Activated CD4-positive, alpha-beta memory T cell treated with anti-CD3 and anti-CD28 coated beads for 36 hours (primary cell): ENCODE results near the gene RAB17. TPM values are rescaled to one million over a fixed set of nuclear protein-coding genes. Genes with fewer than 3 reads are reported as not detected.
"Not testable (repeated sequence)": the region's sequence is repeated elsewhere in the genome, so short reads cannot be mapped to it uniquely, and the experiment has no call there.

Experiments used
- CTCF ChIA-PET: fragments of 350-600 bp; sonication (Branson Sonifier 250); formaldehyde crosslinking; loops from one replicate; lab custom pipeline; 2021; ENCODE audit warnings: antibody characterized with exemption, inconsistent platforms; lab: Charles Lee
- POLR2A ChIA-PET: fragments of 350-600 bp; sonication (Branson Sonifier 250); formaldehyde crosslinking; loops from one replicate; lab custom pipeline; 2021; ENCODE audit warnings: antibody characterized with exemption; lab: Charles Lee
- DNase-seq: peaks from one replicate; pipeline ENCODE4 v3.0.0-alpha.2; 2020
- H3K27ac Mint-ChIP-seq: one replicate; pipeline ENCODE4 v1.8.0; 2021; ENCODE audit warnings: mixed read lengths
- H3K27me3 Mint-ChIP-seq: one replicate; pipeline ENCODE4 v1.8.0; 2021; ENCODE audit warnings: mixed read lengths
- H3K36me3 Mint-ChIP-seq: one replicate; pipeline ENCODE4 v1.8.0; 2021; ENCODE audit warnings: mixed read lengths
- H3K4me1 Mint-ChIP-seq: one replicate; pipeline ENCODE4 v1.8.0; 2021; ENCODE audit warnings: low read depth, mixed read lengths
- H3K4me3 Mint-ChIP-seq: one replicate; pipeline ENCODE4 v1.8.0; 2021; ENCODE audit warnings: mild to moderate bottlenecking, mixed read lengths
- H3K9me3 Mint-ChIP-seq: one replicate; pipeline ENCODE4 v1.8.0; 2021; ENCODE audit warnings: mixed read lengths
- intact Hi-C: fragments of 100-400 bp; cut with micrococcal nuclease; formaldehyde crosslinking; loops from one replicate; pipeline ENCODE4 v1.15.1; 2023
- total RNA-seq, 2 experiments: library from RNA; stranded (reverse); gene quantifications; one replicate each; pipeline ENCODE4 v1.2.3, GENCODE V29; 2021

The RAB17 gene
- total RNA-seq, 2 experiments from 2014 or later: not detected

DNA sequence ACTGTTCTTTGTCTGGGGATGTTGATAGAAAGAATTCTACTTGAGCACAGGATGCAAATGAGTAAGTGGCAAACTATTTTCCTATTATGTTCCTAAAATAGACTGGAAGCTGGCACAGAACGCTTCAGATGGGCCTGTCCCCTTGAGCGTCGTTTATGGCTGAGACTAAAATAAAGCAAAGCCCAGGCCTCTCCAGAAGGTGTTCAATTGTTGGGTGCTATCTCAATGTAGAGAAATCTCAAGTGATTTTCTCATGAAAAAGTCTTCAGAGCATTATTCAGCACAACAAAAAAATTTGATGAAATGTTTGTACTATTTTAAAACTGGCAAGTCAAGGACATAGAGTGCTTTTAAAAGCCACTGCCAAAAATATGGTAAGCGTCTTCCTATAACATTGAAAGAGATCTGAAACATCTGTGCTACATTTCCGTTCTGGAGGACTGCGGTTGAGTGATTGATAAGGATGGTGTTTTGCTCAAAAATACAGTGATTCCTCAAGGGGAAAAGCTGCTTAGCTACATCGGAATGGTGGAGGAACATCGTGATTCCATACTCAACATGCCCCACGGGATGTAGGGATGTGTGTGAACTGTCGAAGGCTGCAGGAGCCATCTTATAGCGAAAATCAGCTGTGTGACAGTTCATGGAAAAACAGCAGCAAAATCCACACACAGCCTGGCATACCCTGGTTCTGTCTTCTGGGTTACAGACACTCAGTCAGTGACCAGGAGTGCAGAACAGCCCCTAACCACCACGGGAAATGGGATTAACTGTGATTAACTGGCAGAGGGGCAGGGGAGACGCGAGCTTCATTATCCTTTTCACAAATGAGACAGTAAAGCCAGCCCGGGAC, 26.4 kb upstream of the RAB17 start:
- Mint-ChIP-seq H3K4me1 (peaks cover 24% of the 10 kb centered on the region), H3K36me3 (no peaks in the 10 kb centered on the region), H3K9me3 (no peaks in the 10 kb centered on the region), H3K27me3 (no peaks in the 10 kb centered on the region), H3K4me3 (peak overlapping the region; percentile 36), H3K27ac (no peak overlapping the region)
- CTCF ChIA-PET: interaction anchor here (0.6 to 1.6 kb wide), 2 partner anchors 16 to 128 kb away, joined by 3 read pairs; no protein-coding TSS in a partner anchor
- intact Hi-C loops: no loop called here
- POLR2A ChIA-PET: interaction anchor here (1.4 kb wide), 1 partner anchor 13 kb away, joined by 4 read pairs; no protein-coding TSS in a partner anchor
- DNase-seq: no peak

DNA sequence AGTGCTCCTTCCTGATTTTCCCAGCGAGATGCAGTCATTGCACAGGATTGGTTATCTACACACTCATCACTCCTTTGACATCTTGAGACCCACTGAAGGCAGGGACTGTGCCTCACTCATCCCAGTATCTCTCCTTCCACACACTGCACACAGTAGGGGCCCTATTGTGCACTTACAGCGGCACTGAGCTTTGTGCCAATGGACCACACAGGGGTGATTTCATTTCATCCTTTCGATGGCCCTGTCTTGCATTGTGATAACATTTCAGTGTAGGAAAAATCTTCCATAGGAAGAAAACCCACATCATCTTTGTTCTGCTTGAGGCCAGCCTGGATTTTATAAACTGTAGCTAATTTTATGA, 25.8 kb upstream of the RAB17 start:
- intact Hi-C loops: no loop called here
- POLR2A ChIA-PET: interaction anchor here (1.4 kb wide), 1 partner anchor 12 kb away, joined by 4 read pairs; no protein-coding TSS in a partner anchor
- DNase-seq: no peak
- no peak overlapping the region for H3K4me3 Mint-ChIP-seq
- CTCF ChIA-PET: interaction anchor here (1.6 kb wide), 1 partner anchor 129 kb away, joined by 3 read pairs; no protein-coding TSS in a partner anchor
- peaks cover 24% of the 10 kb centered on the region for H3K4me1 Mint-ChIP-seq
- no peaks in the 10 kb centered on the region for H3K36me3 Mint-ChIP-seq
- H3K9me3 Mint-ChIP-seq: no peaks in the 10 kb centered on the region
- no peak overlapping the region for H3K27ac Mint-ChIP-seq
- H3K27me3 Mint-ChIP-seq: no peaks in the 10 kb centered on the region

- ChIA-PET CTCF (interaction anchor here (1.6 kb wide), 1 partner anchor 129 kb away, joined by 3 read pairs; no protein-coding TSS in a partner anchor), POLR2A (interaction anchor here (1.4 kb wide), 1 partner anchor 12 kb away, joined by 4 read pairs; no protein-coding TSS in a partner anchor)
- Mint-ChIP-seq H3K36me3 (no peaks in the 10 kb centered on the region), H3K27ac (no peak overlapping the region), H3K9me3 (no peaks in the 10 kb centered on the region), H3K4me1 (peaks cover 24% of the 10 kb centered on the region), H3K4me3 (no peak overlapping the region), H3K27me3 (no peaks in the 10 kb centered on the region)
- intact Hi-C loops: no loop called here
- no peak for DNase-seq
Measured at GRCh38 chr2:237615631-237616249, 25.2 kb upstream of the RAB17 start.

DNA sequence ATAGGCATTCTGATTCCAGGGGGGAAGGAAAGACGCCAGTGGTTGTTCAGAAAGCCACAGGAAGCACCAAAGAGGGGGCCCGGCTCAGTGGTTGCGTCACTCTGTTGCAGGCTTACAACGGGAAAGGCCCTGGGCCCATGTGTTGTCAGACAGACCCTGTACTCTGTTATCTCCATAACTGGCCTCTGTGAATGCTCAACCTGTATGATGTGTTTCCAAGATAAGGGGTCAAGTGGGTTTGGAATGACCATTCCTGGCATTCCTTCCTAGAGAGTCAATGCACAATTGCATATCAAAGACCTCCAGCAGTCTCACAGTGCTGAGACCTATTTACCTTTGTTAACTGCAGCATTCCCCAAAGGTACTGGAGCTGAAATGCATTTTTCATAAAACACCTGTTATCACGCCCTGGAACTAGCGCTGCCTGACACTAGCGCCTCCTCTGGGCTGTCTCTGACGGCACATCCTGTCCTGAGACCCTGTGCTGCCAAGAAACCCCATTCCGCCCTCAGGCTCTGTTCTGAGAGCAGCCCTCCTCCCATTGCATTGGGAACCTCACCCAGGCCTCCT, 23.7 kb upstream of the RAB17 start:
- no peak for DNase-seq

GRCh38 chr2:237613679-237614078, 23.1 kb upstream of the RAB17 start:
- H3K27ac Mint-ChIP-seq: no peak overlapping the region
- ChIA-PET CTCF (no interaction called here), POLR2A (no interaction called here)
- no peaks in the 10 kb centered on the region for H3K9me3 Mint-ChIP-seq
- intact Hi-C loops: no loop called here
- H3K4me1 Mint-ChIP-seq: peaks cover 24% of the 10 kb centered on the region
- H3K4me3 Mint-ChIP-seq: no peak overlapping the region
- no peak for DNase-seq
- no peaks in the 10 kb centered on the region for H3K36me3 Mint-ChIP-seq
- H3K27me3 Mint-ChIP-seq: no peaks in the 10 kb centered on the region

More for the DNA sequence above, 23.7 kb upstream of the RAB17 start:
- H3K27me3 Mint-ChIP-seq: no peaks in the 10 kb centered on the region
- no peak overlapping the region for H3K27ac Mint-ChIP-seq
- no peaks in the 10 kb centered on the region for H3K36me3 Mint-ChIP-seq
- peaks cover 24% of the 10 kb centered on the region for H3K4me1 Mint-ChIP-seq
- no peak overlapping the region for H3K4me3 Mint-ChIP-seq
- ChIA-PET CTCF (no interaction called here), POLR2A (no interaction called here)
- intact Hi-C loops: no loop called here
- no peaks in the 10 kb centered on the region for H3K9me3 Mint-ChIP-seq

- intact Hi-C loops: no loop called here
Measured at GRCh38 chr2:237612527-237613357, 22.2 kb upstream of the RAB17 start.

GRCh38 chr2:237606522-237606921, 16.0 kb upstream of the RAB17 start:
- not testable (repeated sequence) for H3K4me3 Mint-ChIP-seq
- CTCF ChIA-PET: interaction anchor here (0.6 kb wide), 1 partner anchor 528 kb away, joined by 3 read pairs; no protein-coding TSS in a partner anchor

More at GRCh38 chr2:237612527-237613357, 22.2 kb upstream of the RAB17 start:
- Mint-ChIP-seq H3K27me3 (no peaks in the 10 kb centered on the region), H3K9me3 (no peaks in the 10 kb centered on the region), H3K4me3 (no peak overlapping the region), H3K36me3 (no peaks in the 10 kb centered on the region), H3K27ac (no peak overlapping the region), H3K4me1 (peaks cover 19% of the 10 kb centered on the region)
- ChIA-PET POLR2A (no interaction called here), CTCF (no interaction called here)
- no peak for DNase-seq

GRCh38 chr2:237604960-237605359, 14.4 kb upstream of the RAB17 start:
- DNase-seq: no peak
- Mint-ChIP-seq H3K27me3 (no peaks in the 10 kb centered on the region), H3K9me3 (no peaks in the 10 kb centered on the region), H3K36me3 (no peaks in the 10 kb centered on the region), H3K27ac (no peak overlapping the region), H3K4me3 (no peak overlapping the region), H3K4me1 (peaks cover 18% of the 10 kb centered on the region)
- ChIA-PET CTCF (interaction anchor here (1.1 to 1.8 kb wide), 3 partner anchors 32 to 48 kb away, joined by 3 to 6 read pairs (median 3); no protein-coding TSS in a partner anchor), POLR2A (no interaction called here)
- intact Hi-C loops: loop anchor here (5.0 kb wide), 1 partner anchor 67 kb away; no protein-coding TSS in a partner anchor

More at GRCh38 chr2:237606522-237606921, 16.0 kb upstream of the RAB17 start:
- POLR2A ChIA-PET, H3K27ac Mint-ChIP-seq, H3K27me3 Mint-ChIP-seq, intact Hi-C loops, H3K36me3 Mint-ChIP-seq, H3K9me3 Mint-ChIP-seq, DNase-seq: not testable (repeated sequence)
- H3K4me1 Mint-ChIP-seq: peaks cover 18% of the 10 kb centered on the region

DNA sequence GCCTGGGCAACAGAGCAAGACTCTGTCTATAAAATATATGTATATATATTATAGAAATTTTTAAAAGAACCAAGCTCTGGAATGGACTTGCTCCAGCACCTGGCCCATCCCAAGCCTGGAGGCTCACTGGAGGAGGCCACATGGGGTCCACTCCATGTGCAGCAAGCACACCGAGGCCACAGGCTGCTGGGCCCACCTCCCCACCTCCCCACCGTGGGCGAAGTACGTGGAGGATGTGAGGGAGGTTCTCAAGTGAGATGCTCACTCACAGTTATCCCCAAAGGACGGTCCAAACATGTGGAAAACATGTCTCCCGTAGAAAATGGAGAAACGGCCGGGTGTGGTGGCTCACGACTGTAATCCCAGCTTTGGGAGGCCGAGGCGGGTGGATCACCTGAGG, 13.9 kb upstream of the RAB17 start:
- H3K9me3 Mint-ChIP-seq: no peaks in the 10 kb centered on the region
- no peaks in the 10 kb centered on the region for H3K36me3 Mint-ChIP-seq
- H3K27me3 Mint-ChIP-seq: no peaks in the 10 kb centered on the region
- no peak overlapping the region for H3K4me3 Mint-ChIP-seq
- peaks cover 18% of the 10 kb centered on the region for H3K4me1 Mint-ChIP-seq
- intact Hi-C loops: loop anchor here (5.0 kb wide), 1 partner anchor 68 kb away; no protein-coding TSS in a partner anchor
- ChIA-PET POLR2A (interaction anchor here (0.6 to 1.2 kb wide), 6 partner anchors 12 to 533 kb away, joined by 3 to 5 read pairs (median 4); no protein-coding TSS in a partner anchor), CTCF (interaction anchor here (0.7 to 1.8 kb wide), 6 partner anchors 32 to 349 kb away, joined by 3 to 6 read pairs (median 4); no protein-coding TSS in a partner anchor)
- no peak overlapping the region for H3K27ac Mint-ChIP-seq
- DNase-seq: no peak

DNA sequence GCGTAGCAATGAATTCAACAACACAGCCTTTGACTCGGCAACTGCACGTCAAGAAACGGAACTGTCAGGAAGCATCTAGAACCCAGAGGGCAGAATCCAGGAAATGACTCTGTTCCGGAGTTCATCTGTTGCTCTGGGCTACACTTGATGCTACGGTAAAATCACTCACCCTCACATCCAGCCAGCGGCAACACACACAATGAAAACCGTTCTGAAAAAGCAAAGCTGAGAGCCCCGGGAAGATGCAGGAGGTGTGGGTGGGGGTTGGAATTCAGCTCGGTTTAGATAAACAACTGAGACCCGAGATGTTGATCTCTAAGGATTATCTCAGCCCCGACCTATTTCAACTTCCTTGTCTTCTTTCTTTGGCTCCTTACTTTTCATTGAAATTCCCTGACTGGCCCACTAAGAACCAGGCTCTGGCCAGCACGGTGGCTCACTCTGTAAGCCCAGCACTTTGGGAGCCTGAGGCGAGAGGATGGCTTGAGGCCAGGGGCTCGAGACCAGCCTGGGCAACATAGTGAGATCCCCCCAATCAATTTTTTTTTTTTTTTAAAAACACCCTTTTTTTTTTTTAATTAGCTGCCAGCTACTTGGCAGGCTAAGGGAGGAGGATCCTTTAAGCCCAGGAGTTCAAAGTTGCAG, 13.3 kb upstream of the RAB17 start:
- no peaks in the 10 kb centered on the region for H3K9me3 Mint-ChIP-seq
- peak overlapping the region; percentile 7 for H3K4me3 Mint-ChIP-seq
- ChIA-PET CTCF (interaction anchor here (0.7 to 1.8 kb wide), 7 partner anchors 22 to 349 kb away, joined by 3 to 6 read pairs (median 3); no protein-coding TSS in a partner anchor), POLR2A (interaction anchor here (0.6 to 1.2 kb wide), 6 partner anchors 13 to 534 kb away, joined by 3 to 5 read pairs (median 4); no protein-coding TSS in a partner anchor)
- DNase-seq: peak; percentile 72
- H3K27me3 Mint-ChIP-seq: no peaks in the 10 kb centered on the region
- no peaks in the 10 kb centered on the region for H3K36me3 Mint-ChIP-seq
- intact Hi-C loops: loop anchor here (5.0 kb wide), 1 partner anchor 68 kb away; no protein-coding TSS in a partner anchor
- peak overlapping the region; percentile 42 for H3K27ac Mint-ChIP-seq
- peaks cover 18% of the 10 kb centered on the region for H3K4me1 Mint-ChIP-seq
